ENCODE measurements around the gene RNU6-1.
A peak's percentile ranks its signal among the peaks of the same experiment; 100 is the strongest.

The RNU6-1 gene

DNA sequence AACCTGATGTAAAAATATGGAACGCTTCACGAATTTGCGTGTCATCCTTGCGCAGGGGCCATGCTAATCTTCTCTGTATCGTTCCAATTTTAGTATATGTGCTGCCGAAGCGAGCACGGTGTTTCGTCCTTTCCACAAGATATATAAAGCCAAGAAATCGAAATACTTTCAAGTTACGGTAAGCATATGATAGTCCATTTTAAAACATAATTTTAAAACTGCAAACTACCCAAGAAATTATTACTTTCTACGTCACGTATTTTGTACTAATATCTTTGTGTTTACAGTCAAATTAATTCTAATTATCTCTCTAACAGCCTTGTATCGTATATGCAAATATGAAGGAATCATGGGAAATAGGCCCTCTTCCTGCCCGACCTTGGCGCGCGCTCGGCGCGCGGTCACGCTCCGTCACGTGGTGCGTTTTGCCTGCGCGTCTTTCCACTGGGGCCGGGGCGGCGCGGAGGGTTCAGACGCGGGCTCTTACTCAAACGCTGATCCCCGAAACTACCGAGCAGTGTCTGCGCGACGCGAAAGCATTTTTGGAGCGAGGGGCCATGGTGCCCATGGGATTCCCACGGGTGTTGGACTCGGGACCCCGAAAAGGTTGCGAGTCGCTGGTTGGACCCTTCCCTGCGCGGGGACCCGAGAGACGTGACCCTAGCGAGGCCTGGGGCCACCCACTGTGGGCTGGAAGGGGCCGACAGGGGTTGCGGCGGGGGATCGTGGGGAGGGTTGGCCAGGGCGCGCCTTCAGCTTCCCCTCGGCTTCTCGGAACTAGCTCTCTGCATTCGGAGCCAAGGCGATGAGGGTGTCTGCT lies at the start of gene RNU6-1:
TSS of gene RNU6-1 (minus strand) at position 117 of the 820 bp plus-strand sequence.
- peak; percentile 90 for DNase-seq

DNA sequence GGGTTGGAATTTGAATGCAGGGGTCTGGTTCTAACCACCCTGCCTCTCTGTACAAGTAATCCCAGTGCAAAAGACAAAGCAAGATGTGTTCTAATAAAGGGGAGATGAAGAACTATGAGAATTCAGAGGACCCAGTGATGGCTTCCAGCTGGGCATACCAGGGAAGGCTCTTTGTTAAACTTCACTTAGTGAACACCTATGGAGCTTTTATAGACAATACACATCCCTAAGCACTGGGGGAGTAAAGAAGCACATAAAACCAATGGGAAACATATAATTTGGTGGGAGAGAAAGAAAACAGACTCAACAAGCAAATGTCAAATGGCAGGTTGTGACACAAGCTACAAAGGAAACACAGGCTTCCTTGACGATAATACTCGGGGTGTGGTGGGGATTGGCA lies 47.9 kb upstream of the RNU6-1 start:
- DNase-seq, result no peak

DNA sequence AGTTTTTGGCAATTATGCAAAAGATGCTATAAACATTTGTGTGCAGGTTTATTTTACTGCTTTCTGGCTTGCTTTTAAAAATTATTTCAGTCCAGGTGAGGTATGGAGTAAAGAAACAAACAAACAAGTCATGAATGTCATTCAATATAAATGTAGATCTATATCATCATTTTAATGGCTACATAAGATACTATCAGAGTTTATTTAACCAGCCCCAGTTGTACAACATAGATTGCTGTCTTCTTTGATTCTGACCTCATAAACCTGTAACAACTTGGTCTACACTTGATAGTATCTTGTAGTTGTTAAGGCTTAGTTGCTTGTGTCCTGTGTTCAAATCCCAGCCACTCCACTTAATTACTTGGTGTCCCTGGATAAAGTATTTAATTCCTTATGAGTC lies 46.0 kb upstream of the RNU6-1 start:
- no peak for DNase-seq

DNA sequence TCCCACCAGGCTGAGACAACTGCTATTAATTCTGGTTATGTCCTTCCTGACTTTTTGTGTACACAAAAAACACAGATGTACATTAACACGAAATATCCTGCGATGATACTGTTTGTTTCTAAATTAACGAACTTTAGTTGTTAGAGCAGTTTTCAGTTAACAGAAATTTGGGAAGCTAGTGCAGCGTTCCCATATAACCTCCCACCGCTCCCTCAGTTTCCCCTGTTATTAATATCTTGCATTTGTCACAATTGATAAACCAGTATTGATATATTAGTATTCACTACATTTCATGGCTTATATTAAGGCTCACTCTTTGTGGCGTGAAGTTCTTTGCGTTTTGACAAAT lies 45.3 kb upstream of the RNU6-1 start:
- DNase-seq, result no peak

DNA sequence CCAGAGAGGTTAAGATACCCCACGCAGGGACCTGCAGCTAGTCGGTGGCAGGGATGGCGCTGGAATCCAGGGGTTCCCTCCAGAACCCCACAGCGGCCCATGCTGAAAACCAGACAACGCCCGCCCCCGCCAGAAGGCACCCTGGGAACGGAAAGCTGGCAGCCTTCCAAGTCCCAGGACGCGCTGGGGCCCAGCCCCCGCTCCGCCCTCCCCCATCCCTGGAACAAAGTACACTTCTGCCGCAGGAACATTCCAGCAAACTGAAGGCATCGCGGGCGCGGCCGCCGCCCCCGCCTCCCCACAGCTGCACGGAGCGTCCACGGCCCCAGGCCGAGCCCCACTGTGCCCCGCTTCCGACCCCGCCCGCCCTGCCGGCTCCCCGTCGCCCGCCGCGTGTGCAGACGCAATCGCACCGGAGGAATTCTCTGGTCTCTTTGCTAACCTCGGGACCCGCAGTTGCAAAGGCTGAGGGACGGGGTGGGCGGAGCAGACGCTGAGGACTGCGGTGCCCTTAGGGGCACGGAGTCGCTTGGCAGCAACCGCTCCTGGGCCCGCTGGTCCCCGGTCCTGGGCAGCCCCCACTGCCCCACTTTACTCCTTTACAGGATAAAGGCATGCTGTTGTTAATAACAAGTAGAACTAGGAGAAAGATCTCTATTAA lies 44.8 kb upstream of the RNU6-1 start:
- DNase-seq, result no peak

DNA sequence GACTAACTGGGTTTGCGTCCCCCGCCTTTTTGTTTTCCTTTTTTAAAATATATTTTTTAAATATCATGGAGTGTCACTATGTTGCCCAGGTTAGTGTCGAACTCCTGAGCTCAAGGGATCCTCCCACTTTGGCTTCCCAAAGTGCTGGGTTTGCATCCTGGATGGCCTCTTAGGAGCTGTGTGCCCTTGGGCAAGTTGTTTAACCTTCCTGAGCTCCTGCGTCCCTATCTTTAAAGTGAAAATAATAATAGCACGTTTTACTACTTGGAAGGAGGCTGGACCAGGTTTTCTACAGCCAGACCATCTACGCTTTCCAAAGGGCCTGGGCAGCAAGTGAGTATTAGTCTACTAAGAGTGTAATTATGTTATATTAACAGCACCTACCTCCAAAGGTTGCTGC lies 44.2 kb upstream of the RNU6-1 start:
- DNase-seq, result no peak

DNA sequence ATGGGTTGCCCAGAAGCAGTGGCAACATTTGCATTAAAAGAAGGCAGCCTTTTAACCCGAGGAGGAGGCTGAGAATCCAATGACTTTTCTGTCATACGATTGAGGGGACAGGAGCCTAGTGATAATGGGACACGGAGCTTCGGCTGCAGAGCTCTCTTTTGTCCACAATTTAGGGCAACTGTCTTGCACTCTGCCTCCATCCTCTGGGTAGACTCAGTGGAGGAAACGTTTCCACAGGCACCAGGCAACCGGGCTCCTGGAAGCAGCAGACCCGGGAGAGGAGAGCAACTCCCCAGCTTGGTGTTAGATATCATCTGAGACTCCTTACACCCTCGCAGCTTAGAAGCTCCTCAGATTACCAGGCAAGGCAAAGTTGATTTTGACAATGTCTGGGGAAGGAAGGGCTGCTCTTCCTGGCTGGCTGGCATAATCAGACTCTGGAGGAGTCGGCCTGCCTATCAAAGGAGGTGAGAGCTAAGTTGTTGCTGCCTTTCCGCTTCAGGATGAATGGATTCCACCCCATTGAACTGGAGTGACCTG lies 43.5 kb upstream of the RNU6-1 start:
- no peak for DNase-seq

DNA sequence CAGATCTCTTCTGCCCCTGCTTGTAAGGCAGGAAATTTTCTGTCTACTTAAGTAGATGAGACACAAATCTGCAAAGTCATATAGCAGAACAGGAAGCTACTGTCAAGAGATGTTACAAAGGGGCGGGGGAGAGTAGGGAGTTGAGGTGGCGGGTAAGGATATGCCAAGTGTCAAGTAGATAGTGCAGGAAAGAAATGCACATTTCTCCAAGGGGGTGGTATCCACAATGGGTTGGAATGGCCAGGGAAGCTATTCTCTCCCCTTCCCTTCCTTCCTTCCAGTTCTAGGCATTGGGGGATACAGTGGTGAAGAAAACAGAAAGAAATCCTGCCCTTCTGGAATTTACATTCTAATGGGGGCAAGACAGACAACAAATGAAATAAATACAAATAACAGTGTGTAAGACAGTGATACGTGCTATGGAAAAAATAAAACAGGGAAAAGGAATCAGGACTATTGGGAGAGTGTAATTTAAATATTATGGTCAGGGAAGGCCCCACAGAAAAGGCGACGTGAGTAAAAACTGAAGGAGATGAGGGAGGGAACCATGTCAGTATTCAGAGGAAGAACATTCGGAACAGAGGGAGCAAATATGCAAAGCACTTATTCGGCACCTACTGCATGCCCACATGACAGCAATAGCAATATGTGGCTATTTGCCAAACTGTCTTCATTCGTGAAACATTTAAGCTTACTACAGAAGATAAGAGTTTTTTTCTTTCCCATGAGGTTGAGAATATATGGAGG lies 42.8 kb upstream of the RNU6-1 start:
- no peak for DNase-seq

DNA sequence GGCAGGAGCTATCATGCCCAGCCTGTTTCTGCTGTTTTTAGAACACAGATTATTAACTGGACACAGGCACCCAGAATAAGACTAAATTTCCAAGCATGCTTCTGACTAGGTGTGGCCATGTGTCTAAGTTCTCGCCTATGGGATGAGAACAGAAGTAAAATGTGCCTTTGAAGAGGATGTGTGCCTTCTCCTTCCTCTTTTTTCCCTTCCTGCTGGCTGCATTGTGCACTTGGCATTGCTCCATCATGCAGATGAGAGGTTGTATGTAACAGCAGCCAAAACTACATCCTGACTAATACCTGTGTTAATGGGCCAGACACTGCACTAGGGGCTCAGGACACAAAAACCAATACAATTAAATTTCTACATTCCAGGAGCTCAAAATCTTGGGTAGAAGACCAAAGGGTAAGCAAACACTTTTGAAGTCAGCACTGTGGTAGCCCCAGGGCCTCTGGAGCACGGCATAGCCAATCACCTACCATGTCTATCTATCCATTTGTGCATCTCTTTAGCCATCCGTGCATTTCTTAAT lies 40.9 kb upstream of the RNU6-1 start:
- DNase-seq, result no peak

DNA sequence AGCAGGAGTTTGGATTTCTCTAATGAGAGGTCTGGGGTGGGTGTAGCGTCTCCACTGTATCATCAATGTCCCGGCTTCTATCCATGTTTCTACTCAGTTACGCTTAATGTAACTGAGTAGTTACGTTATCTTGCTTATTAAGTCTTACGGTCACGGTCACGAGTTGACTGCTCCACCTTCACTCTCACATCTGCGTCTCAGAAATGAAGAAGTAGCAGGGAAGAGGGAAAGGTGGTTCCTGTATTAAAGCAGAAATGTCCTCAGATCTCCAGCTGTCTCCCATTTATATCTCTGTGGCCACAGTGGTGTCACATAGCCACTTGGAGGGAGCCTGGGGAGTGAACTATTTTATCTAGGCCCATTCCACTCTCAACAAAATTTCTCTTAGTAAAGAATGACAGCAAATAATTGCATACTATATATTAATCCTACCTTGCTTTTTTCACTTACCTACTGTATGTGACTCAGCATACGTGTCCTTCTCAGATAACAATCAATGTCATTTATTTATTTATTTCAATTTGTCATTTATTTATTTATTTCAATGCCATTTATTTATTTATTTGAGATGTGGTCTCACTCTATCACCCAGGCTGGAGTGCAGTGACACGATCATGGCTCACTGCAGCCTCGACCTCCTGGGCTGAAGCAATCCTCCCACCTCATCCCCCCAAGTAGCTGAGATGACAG lies 39.7 kb upstream of the RNU6-1 start:
- no peak for DNase-seq

DNA sequence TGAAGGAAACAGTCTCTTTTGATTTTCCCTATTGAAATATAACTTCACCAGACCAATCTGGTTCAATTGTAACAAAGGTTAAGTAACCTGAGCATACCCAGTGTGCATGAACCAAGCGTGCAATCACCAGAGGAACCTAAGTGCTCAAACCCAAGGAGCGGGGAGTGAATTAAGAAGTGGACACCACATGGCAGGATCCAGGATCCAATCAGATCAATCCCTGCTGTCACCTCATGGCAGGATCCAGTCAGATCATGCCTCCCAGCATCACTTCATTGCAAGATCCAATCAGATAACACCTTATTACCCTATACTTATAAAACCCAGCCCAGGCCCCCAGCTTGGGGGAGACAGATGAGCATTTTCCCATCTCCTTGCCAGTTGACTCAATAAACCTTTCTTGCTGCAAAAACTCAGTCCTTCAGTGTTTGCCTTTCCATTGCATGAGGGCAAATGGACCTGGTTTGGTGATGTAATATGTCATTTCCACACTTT lies 38.9 kb upstream of the RNU6-1 start:
- no peak for DNase-seq

DNA sequence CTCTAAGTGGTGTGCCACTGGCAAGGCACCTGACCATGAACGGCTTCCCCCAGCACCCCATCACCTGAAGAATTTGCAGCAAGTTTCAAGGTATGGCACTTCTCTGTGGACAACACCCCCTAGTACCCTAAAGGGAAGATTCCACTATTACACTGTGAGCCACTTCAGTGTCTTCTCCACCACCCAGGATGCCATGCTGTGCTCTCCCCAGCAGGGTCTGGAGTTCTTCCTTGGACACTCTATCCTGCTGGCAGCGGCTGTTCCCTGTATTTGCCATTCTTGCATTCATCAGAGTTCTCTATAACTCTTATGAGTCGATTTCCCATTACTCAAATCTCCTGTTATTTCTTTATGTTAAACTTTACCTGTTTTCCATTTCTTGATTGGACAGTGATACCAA lies 33.9 kb upstream of the RNU6-1 start:
- DNase-seq, result no peak

DNA sequence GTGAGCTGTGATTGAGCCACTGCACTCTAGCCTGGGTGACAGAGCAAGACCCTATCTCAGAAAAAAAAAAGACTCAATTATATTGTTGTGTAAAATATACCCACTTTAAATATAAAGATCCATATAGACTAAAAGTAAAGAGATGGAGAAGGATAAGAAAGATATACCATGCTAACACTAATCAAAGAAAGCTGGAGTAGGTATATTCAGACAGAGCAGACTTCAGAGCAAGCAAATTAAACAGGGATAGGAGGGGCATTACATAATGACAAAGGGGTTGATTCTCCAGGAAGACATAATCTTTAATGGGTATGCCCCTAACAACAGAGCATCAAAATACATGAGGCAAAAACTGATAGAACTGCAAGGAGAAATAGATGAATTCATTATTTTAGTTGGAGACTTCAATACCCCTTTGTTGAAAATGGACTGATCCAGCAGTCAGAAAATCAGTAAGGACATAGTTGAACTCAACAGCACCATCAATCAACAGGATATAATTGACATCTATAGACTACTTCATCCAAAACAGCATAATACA lies 31.1 kb upstream of the RNU6-1 start:
- no peak for DNase-seq

DNA sequence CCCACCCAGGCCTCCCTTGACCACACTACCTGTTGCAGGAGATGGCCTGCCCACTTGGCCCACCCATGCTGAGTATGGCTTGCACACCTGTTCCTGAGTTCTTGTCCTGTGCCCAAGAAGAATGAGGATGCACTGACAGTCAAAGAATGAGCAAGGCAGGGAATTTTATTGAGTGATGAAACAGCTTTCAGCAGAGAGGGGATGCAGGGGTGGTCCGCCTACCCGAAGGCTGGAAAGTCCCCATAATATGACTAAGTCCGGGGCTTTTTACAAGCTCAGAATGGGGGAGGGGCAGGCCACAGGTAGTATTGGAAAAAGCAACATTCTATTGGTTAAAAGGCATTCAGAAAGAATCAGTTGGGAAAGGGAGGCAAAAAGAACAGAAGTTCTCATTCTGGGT lies 29.9 kb upstream of the RNU6-1 start:
- no peak for DNase-seq

DNA sequence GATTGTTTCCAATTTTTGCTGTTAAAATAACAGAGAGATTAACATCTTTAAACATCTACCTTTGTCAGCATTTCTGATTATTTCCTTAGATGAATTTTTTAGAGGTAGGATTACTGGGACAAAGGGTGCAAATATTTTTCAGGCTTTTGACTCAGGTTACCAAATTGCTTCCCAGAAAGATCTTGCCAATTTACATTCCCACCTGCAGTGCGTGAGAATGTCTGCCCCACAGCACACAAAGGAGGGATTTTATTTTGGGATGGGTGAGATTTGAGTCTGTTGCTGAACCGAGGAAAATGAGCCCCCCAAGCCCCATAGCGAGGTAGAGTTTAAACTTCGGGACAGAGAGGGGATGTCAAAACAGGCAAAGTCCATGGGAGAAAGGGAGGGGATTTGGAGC lies 25.9 kb upstream of the RNU6-1 start:
- DNase-seq, result no peak

DNA sequence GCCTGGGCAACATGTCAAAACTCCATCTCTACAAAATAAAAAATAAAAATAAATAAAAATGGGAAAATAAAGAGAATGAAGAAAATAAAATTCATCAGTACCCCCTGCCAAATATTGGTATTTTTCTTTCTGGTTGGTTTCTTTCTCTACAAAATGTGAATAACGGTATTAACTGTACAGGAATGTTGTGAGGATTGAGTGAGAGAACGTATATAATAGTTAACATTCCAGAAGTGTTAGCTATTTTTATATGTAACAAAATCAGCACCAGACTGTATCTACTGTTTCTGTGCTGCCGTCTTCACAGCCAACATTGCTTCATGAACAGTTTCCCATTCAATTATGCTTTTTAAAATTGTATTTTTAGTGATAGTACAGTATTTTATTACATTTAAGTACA lies 25.5 kb upstream of the RNU6-1 start:
- no peak for DNase-seq

DNA sequence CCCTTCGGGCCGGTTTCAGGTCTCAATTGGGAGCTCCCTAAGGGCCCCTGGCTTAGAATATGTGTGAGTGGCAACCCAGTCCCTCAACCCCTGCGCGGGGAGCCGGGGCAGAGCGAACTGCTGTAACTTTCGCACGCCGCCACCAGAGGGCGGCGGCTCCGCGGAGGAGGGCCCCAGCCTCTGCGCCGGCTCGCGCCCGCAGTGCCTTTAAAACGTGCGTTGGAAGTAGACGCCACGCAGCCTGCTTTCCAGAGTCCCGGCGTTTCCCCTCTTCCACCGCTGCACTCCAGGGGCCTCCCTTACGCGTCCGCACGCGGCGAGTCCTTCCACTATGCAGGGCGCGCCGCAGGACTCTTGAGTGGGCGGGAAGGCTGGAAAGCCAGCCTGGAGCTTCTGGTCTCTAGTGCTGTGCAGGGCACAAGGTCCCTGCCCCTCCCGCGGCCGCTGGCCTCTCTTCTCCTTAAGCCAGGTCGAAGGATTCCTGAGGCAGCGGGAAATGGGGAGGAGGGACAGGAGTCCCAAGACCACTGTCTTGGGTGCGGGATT lies 23.7 kb upstream of the RNU6-1 start:
- peak; percentile 25 for DNase-seq

DNA sequence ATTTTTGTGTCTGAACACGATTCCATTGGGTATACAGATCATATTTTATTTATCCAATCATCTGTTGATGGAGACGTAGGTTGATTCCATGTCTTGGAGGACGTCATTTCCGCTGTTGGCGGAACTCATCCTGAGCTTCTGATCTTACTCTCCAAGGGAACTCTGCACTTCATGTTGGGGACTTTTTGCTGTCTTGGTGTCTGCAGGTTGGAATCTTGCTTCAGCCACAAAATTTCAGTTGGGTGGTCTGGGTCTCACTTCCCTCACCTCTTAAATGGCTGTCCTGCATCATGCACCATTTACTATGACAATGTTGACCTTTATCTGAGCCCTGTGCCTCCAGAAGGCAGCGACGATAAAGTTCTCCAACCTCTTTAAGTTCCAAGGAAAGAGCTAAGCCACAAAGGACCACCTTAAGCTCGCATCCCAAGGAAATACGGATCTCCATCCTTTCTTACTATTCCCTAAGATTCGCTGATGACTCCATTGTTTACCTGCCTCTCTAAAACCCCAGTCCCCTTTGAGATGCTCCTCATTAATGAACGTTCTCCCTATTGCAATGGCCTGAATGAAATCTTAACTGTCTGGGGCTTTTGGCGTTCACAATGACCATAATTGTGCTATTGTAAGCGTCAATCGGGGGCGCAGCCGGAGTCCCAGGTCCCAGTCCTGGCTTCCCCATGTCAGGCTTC lies 23.1 kb upstream of the RNU6-1 start:
- no peak for DNase-seq

DNA sequence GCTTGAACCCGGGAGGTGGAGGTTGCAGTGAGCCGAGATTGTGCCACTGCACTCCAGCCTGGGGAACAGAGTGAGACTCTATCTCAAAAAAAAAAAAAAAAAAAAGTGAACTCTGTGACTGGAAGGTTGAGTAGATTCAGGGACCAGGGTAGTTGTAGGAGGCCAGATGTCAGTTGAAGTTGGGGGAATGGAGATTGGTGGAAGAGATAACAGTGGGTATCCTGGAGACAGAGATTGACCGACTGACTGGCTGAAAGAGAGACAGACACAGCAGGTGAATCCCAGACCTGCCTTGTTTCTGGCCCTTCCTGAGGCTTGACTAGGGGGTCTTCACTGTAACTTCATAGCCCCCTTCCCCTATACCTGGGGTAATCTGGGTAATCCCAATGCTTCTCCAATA lies 22.1 kb upstream of the RNU6-1 start:
- DNase-seq, result no peak

DNA sequence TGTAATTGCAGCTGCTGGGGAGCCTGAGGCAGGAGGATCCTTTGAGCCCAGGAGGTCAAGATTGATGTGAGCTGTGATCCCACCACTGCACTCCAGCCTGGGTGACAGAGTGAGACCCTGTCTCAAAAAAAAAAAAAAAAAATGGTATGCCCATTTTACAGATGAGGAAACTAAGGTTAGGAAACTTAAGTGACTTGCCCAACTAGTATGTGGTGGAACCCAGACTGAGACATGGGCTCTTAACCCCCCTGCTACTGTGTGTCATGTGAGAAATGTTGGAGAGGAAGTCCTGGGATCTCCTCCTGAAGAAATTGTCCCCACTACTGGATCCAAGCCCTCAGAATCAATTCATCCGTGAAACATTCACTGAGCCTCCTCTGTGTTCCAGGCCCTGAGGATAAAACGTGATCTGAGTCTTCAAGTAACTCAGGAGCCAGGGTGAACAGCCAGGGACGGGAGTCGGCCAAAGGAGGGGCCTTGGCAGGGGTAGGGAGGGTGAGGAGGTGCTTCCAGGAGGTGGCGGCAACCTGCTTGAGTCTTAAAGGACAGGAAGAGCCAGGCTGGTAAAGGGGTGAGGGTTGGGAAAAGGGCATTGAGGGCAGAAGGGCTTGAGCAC lies 19.6 kb upstream of the RNU6-1 start:
- no peak for DNase-seq

DNA sequence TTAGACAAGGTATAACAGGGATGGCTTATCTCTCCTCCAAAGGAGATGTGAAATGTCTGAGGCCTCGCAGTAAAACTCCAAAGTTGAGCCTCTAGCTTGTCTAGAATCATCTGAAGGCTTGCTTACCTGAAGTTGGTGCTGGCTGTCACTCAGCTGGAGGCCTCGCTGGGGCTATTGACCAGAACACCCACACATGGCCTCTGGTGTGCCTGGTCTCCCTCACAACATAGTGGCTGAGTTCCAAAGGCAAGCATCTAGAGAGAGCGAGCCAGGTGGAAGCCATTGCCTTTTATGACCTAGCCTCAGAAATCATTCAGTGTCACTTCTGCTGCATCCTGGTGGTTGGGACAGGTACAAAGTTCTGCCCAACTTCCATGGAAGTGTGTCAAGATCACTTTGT lies 17.4 kb upstream of the RNU6-1 start:
- DNase-seq, result no peak

All from NCI-H446 treated with DMSO at 0.1 percent for 48 hours (cell line).